Activated CD8-positive, alpha-beta T cell treated with anti-CD3 and anti-CD28 coated beads for 36 hours (primary cell): ENCODE measurements around the gene DIPK1A. TPM values are rescaled to one million over a fixed set of nuclear protein-coding genes. Genes with fewer than 3 reads are reported as not detected.

Source experiments
- ATAC-seq: fragments of 200-7000 bp; cut with Tn5 transposase; one replicate; pipeline ENCODE4 v1.10.0; 2021; ENCODE audit warnings: mild to moderate bottlenecking, moderate library complexity
- CTCF ChIA-PET: fragments of 350-600 bp; sonication (Branson Sonifier 250); formaldehyde crosslinking; loops from one replicate; lab custom pipeline; 2021; ENCODE audit warnings: antibody characterized with exemption; lab: Charles Lee
- POLR2A ChIA-PET: fragments of 350-600 bp; sonication (Branson Sonifier 250); formaldehyde crosslinking; loops from one replicate; lab custom pipeline; 2021; ENCODE audit warnings: antibody characterized with exemption; lab: Charles Lee
- DNase-seq: peaks from one replicate; pipeline ENCODE4 v3.0.0-alpha.2; 2020
- H3K27ac Mint-ChIP-seq: one replicate; pipeline ENCODE4 v1.8.0; 2021; ENCODE audit warnings: mild to moderate bottlenecking, mixed read lengths
- H3K27me3 Mint-ChIP-seq: one replicate; pipeline ENCODE4 v1.8.0; 2021; ENCODE audit warnings: mixed read lengths
- H3K36me3 Mint-ChIP-seq: one replicate; pipeline ENCODE4 v1.8.0; 2021; ENCODE audit warnings: low read depth, mixed read lengths
- H3K4me1 Mint-ChIP-seq: one replicate; pipeline ENCODE4 v1.8.0; 2021; ENCODE audit warnings: low read depth, mixed read lengths
- H3K4me3 Mint-ChIP-seq: one replicate; pipeline ENCODE4 v1.8.0; 2021; ENCODE audit warnings: mild to moderate bottlenecking, moderate library complexity, mixed read lengths
- H3K9me3 Mint-ChIP-seq: one replicate; pipeline ENCODE4 v1.8.0; 2021; ENCODE audit warnings: mixed read lengths
- intact Hi-C: fragments of 100-400 bp; cut with micrococcal nuclease; formaldehyde crosslinking; loops from one replicate; pipeline ENCODE4 v1.10.0; 2022
- total RNA-seq, 2 experiments: library from RNA; stranded (reverse); gene quantifications; one replicate each; pipeline ENCODE4 v1.2.3, GENCODE V29; 2021
- TF ChIP-seq, protein P1 (sequence below): fragments of 200-600 bp; IDR thresholded peaks from one replicate; pipeline ENCODE4 v1.8.0; 2022; ENCODE audit warnings: antibody characterized with exemption, mild to moderate bottlenecking

Gene DIPK1A
- total RNA-seq, 2 experiments from 2014 or later, result 8.1 to 9.0 TPM

GRCh38 chr1:92957030-92957734 is 4.1 kb downstream of the DIPK1A start:
- Mint-ChIP-seq H3K27me3 (no peaks in the 10 kb centered on the region), H3K4me3 (peak overlapping the region; percentile 29), H3K9me3 (no peaks in the 10 kb centered on the region), H3K4me1 (peaks cover 56% of the 10 kb centered on the region), H3K36me3 (peaks cover 7% of the 10 kb centered on the region), H3K27ac (peak overlapping the region; percentile 66)
- TF ChIP-seq, protein P1, sequence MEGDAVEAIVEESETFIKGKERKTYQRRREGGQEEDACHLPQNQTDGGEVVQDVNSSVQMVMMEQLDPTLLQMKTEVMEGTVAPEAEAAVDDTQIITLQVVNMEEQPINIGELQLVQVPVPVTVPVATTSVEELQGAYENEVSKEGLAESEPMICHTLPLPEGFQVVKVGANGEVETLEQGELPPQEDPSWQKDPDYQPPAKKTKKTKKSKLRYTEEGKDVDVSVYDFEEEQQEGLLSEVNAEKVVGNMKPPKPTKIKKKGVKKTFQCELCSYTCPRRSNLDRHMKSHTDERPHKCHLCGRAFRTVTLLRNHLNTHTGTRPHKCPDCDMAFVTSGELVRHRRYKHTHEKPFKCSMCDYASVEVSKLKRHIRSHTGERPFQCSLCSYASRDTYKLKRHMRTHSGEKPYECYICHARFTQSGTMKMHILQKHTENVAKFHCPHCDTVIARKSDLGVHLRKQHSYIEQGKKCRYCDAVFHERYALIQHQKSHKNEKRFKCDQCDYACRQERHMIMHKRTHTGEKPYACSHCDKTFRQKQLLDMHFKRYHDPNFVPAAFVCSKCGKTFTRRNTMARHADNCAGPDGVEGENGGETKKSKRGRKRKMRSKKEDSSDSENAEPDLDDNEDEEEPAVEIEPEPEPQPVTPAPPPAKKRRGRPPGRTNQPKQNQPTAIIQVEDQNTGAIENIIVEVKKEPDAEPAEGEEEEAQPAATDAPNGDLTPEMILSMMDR, result no peak
- POLR2A ChIA-PET, result interaction anchor here (1.4 to 1.7 kb wide), 2 partner anchors 82 to 117 kb away, joined by 3 to 4 read pairs; no protein-coding TSS in a partner anchor
- DNase-seq (no peak), ATAC-seq (no peak)
- intact Hi-C loops, result no loop called here
- CTCF ChIA-PET, result interaction anchor here (0.6 to 22.8 kb wide), 8 partner anchors 9 to 125 kb away, joined by 3 to 492 read pairs (median 4); no protein-coding TSS in a partner anchor

- ChIA-PET CTCF (interaction anchor here (1.0 to 22.8 kb wide), 7 partner anchors 9 to 124 kb away, joined by 4 to 492 read pairs (median 5); no protein-coding TSS in a partner anchor), POLR2A (interaction anchor here (1.4 kb wide), 1 partner anchor 81 kb away, joined by 3 read pairs; no protein-coding TSS in a partner anchor)
- TF ChIP-seq, protein P1, result no peak
- Mint-ChIP-seq H3K4me1 (peaks cover 62% of the 10 kb centered on the region), H3K36me3 (peaks cover 7% of the 10 kb centered on the region), H3K27me3 (no peaks in the 10 kb centered on the region), H3K4me3 (peak overlapping the region; percentile 29), H3K27ac (peak overlapping the region; percentile 66), H3K9me3 (no peaks in the 10 kb centered on the region)
- DNase-seq (no peak), ATAC-seq (no peak)
- intact Hi-C loops, result no loop called here
Observed at GRCh38 chr1:92956254-92957029, 4.8 kb downstream of the DIPK1A start.

DNA sequence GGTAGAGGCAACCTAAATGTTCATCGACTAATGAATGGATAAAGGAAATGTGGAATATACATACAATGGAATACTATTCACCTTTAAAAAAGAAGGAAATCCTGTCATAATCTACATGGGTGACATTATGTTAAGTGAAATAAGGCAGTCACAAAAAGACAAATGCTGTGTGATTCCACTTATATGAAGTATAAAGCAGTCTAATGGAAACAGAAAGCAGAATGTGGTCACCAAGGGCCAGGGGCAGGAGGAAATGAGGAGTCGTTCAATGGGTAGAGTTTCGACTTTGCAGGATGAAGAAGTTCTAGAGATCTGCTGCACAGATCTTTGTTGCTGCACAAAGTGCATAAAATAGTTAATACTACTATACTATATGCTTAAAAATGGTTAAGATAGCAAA is 7.8 kb downstream of the DIPK1A start:
- H3K4me1 Mint-ChIP-seq, result peaks cover 52% of the 10 kb centered on the region
- H3K27me3 Mint-ChIP-seq, result no peaks in the 10 kb centered on the region
- no peaks in the 10 kb centered on the region for H3K9me3 Mint-ChIP-seq
- peak overlapping the region; percentile 70 for H3K27ac Mint-ChIP-seq
- peak overlapping the region; percentile 16 for H3K4me3 Mint-ChIP-seq
- ATAC-seq (peak; percentile 83), DNase-seq (peak; percentile 72)
- TF ChIP-seq, protein P1, result no peak
- POLR2A ChIA-PET, result interaction anchor here (1.3 kb wide), 1 partner anchor 41 kb away, joined by 3 read pairs; no protein-coding TSS in a partner anchor
- peaks cover 3% of the 10 kb centered on the region for H3K36me3 Mint-ChIP-seq
- CTCF ChIA-PET, result no interaction called here
- intact Hi-C loops, result no loop called here

DNA sequence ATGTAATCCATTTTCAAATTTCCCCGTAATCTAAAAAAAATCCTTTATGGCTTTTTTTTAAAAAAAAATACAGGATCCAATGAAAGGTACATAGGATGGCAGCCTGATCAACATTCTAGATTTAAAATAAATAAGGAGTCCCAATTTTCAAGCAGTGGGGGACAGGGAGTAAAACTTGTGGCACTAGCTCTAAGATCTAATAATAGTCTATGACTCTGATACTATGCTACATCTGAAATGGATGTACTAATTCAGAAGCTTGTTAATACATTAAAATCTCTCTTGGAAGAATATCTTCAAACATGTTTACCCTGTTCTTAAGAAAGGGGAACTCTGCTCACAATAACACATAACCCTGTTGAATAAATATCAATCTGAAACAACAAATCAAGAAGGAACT is 8.5 kb downstream of the DIPK1A start:
- DNase-seq (no peak), ATAC-seq (no peak)
- H3K27ac Mint-ChIP-seq, result peak overlapping the region; percentile 70
- TF ChIP-seq, protein P1, result no peak
- intact Hi-C loops, result no loop called here
- ChIA-PET POLR2A (no interaction called here), CTCF (interaction anchor here (1.1 to 1.4 kb wide), 3 partner anchors 39 to 93 kb away, joined by 3 to 8 read pairs (median 4); no protein-coding TSS in a partner anchor)
- peaks cover 3% of the 10 kb centered on the region for H3K36me3 Mint-ChIP-seq
- no peaks in the 10 kb centered on the region for H3K27me3 Mint-ChIP-seq
- peaks cover 51% of the 10 kb centered on the region for H3K4me1 Mint-ChIP-seq
- no peaks in the 10 kb centered on the region for H3K9me3 Mint-ChIP-seq
- H3K4me3 Mint-ChIP-seq, result peak overlapping the region; percentile 26
